H9 (cell line): ENCODE measurements around the gene VPREB3. TPM values are rescaled to one million over a fixed set of nuclear protein-coding genes. Genes with fewer than 3 reads are reported as not detected.
A peak's percentile ranks its signal among the peaks of the same experiment; 100 is the strongest.

Experiments
- DNase-seq: peaks from one replicate; pipeline ENCODE4 v3.0.0-alpha.2; 2017
- H2AFZ ChIP-seq: one replicate; pipeline ENCODE4 v1.6.1; 2013; ENCODE audit warnings: mild to moderate bottlenecking, low read length, control low read depth, moderate library complexity
- H2AK5ac ChIP-seq: 2 replicates; pipeline ENCODE4 v1.6.1; 2013; ENCODE audit warnings: low read length, control low read depth, mixed read lengths; ENCODE audit not compliant: insufficient read length
- H2BK120ac ChIP-seq: one replicate; pipeline ENCODE4 v1.6.1; 2013; ENCODE audit warnings: low read depth, mild to moderate bottlenecking, low read length, control low read depth, inconsistent platforms; ENCODE audit not compliant: poor library complexity, severe bottlenecking
- H2BK12ac ChIP-seq: 2 replicates; pipeline ENCODE4 v1.6.1; 2013; ENCODE audit warnings: low read length, control low read depth, mixed read lengths, low read depth; ENCODE audit not compliant: insufficient read length
- H2BK15ac ChIP-seq: 2 replicates; pipeline ENCODE4 v1.6.1; 2013; ENCODE audit warnings: low read depth, low read length, control low read depth
- H2BK20ac ChIP-seq: one replicate; pipeline ENCODE4 v1.6.1; 2013; ENCODE audit warnings: low read depth, mild to moderate bottlenecking, low read length, control low read depth, inconsistent platforms; ENCODE audit not compliant: poor library complexity, severe bottlenecking
- H2BK5ac ChIP-seq: 2 replicates; pipeline ENCODE4 v1.6.1; 2013; ENCODE audit warnings: low read length, control low read depth, mixed read lengths; ENCODE audit not compliant: insufficient read length
- H3K14ac ChIP-seq: 2 replicates; pipeline ENCODE4 v1.6.1; 2013; ENCODE audit warnings: low read length, control low read depth; ENCODE audit not compliant: insufficient read depth
- H3K18ac ChIP-seq: 2 replicates; pipeline ENCODE4 v1.6.1; 2013; ENCODE audit warnings: low read depth, mild to moderate bottlenecking, mixed read lengths, low read length, control low read depth; ENCODE audit not compliant: insufficient read length
- H3K23ac ChIP-seq: 2 replicates; pipeline ENCODE4 v1.6.1; 2013; ENCODE audit warnings: low read length, control low read depth, mixed read lengths, low read depth; ENCODE audit not compliant: insufficient read length
- H3K23me2 ChIP-seq: 2 replicates; pipeline ENCODE4 v1.6.1; 2013; ENCODE audit warnings: low read depth, mild to moderate bottlenecking, mixed read lengths, low read length, control low read depth; ENCODE audit not compliant: insufficient read length, poor library complexity, severe bottlenecking
- H3K27ac ChIP-seq: 2 replicates; pipeline ENCODE4 v1.5.1; 2013; ENCODE audit warnings: low read length, control low read depth, mixed read lengths, low read depth; ENCODE audit not compliant: insufficient read length
- H3K27me3 ChIP-seq: 2 replicates; pipeline ENCODE4 v1.6.1; 2013; ENCODE audit warnings: low read length, control low read depth, inconsistent platforms; ENCODE audit not compliant: insufficient read depth
- H3K4ac ChIP-seq: 2 replicates; pipeline ENCODE4 v1.6.1; 2013; ENCODE audit warnings: low read depth, mild to moderate bottlenecking, control low read depth, inconsistent platforms, low read length, moderate library complexity
- H3K4me1 ChIP-seq: 2 replicates; pipeline ENCODE4 v1.6.1; 2013; ENCODE audit warnings: low read length, control low read depth, inconsistent platforms; ENCODE audit not compliant: insufficient read depth
- H3K4me2 ChIP-seq: 2 replicates; pipeline ENCODE4 v1.6.1; 2013; ENCODE audit warnings: low read length, control low read depth, mixed read lengths; ENCODE audit not compliant: insufficient read length, insufficient read depth
- H3K56ac ChIP-seq: 2 replicates; pipeline ENCODE4 v1.6.1; 2013; ENCODE audit warnings: low read depth, mild to moderate bottlenecking, mixed read lengths, low read length, control low read depth; ENCODE audit not compliant: insufficient read length
- H3K79me1 ChIP-seq: 2 replicates; pipeline ENCODE4 v1.6.1; 2013; ENCODE audit warnings: low read depth, mild to moderate bottlenecking, moderate library complexity, low read length, control low read depth, inconsistent platforms; ENCODE audit not compliant: insufficient read depth, poor library complexity, severe bottlenecking
- H3K79me2 ChIP-seq: 2 replicates; pipeline ENCODE4 v1.6.1; 2013; ENCODE audit warnings: low read length, control low read depth, inconsistent platforms; ENCODE audit not compliant: insufficient read depth
- H3K9ac ChIP-seq: 2 replicates; pipeline ENCODE4 v1.6.1; 2013; ENCODE audit warnings: low read length, control low read depth, mixed read lengths; ENCODE audit not compliant: insufficient read length; ENCODE audit errors: extremely low read depth
- H3K9me3 ChIP-seq: one replicate; pipeline ENCODE4 v1.6.1; 2013; ENCODE audit warnings: low read depth, low read length, inconsistent platforms; ENCODE audit not compliant: control insufficient read depth
- H3T11ph ChIP-seq: one replicate; pipeline ENCODE4 v1.6.1; 2013; ENCODE audit warnings: mild to moderate bottlenecking, low read length, control low read depth, inconsistent platforms
- H4K20me1 ChIP-seq: one replicate; pipeline ENCODE4 v1.6.1; 2013; ENCODE audit not compliant: control insufficient read depth, insufficient read length, insufficient read depth
- H4K5ac ChIP-seq: 2 replicates; pipeline ENCODE4 v1.6.1; 2013; ENCODE audit warnings: low read depth, mild to moderate bottlenecking, mixed read lengths, low read length, control low read depth; ENCODE audit not compliant: insufficient read length
- H4K8ac ChIP-seq: replicated peaks from 2 replicates; pipeline ENCODE4 v1.6.1; 2013; ENCODE audit warnings: low read length, control low read depth, mixed read lengths, low read depth; ENCODE audit not compliant: insufficient read length
- H4K91ac ChIP-seq: 2 replicates; pipeline ENCODE4 v1.6.1; 2013; ENCODE audit warnings: low read depth, mild to moderate bottlenecking, moderate library complexity, mixed read lengths, low read length, control low read depth; ENCODE audit not compliant: insufficient read length
- H3K27ac Mint-ChIP-seq, 3 experiments: 2 replicates in 2 of 3; 3 replicates in 1 of 3; pipeline ENCODE4 v1.8.0; 2020 to 2021; ENCODE audit warnings: mixed read lengths in 3 of 3, mild to moderate bottlenecking in 1 of 3, moderate library complexity in 1 of 3
- H3K27me3 Mint-ChIP-seq: 2 replicates; pipeline ENCODE4 v1.8.0; 2021; ENCODE audit warnings: low read depth, mild to moderate bottlenecking, moderate library complexity, mixed read lengths
- H3K36me3 Mint-ChIP-seq, 3 experiments: 2 replicates in 2 of 3; 3 replicates in 1 of 3; pipeline ENCODE4 v1.8.0; 2020 to 2021; ENCODE audit warnings: low read depth in 3 of 3, mixed read lengths in 3 of 3; ENCODE audit not compliant: insufficient read depth in 1 of 3
- H3K4me1 Mint-ChIP-seq, 2 experiments: 2 replicates each; pipeline ENCODE4 v1.8.0; 2020; ENCODE audit warnings: mixed read lengths in 2 of 2
- H3K4me3 Mint-ChIP-seq, 2 experiments: 2 replicates in 1 of 2; 3 replicates in 1 of 2; pipeline ENCODE4 v1.8.0; 2020 to 2021; ENCODE audit warnings: mild to moderate bottlenecking in 2 of 2, mixed read lengths in 2 of 2, moderate library complexity in 1 of 2
- H3K9me3 Mint-ChIP-seq, 2 experiments: 2 replicates in 1 of 2; 3 replicates in 1 of 2; pipeline ENCODE4 v1.8.0; 2020; ENCODE audit warnings: mild to moderate bottlenecking in 2 of 2, mixed read lengths in 2 of 2, moderate library complexity in 1 of 2
- CTCF ChIP-seq: fragments of 200-600 bp; sonication (generic); conservative IDR thresholded peaks from 3 replicates; pipeline ENCODE4 v1.8.0; 2021; ENCODE audit warnings: antibody characterized with exemption, mild to moderate bottlenecking
- WGBS: extraction: QIAGEN DNeasy Blood & Tissue Kit; methylation state at CpG from one replicate; pipeline ENCODE4 v1.1.7; 2013; ENCODE audit warnings: missing lambda C conversion rate, low lambda C conversion rate, mixed read lengths; ENCODE audit not compliant: insufficient read length; ENCODE audit errors: extremely low coverage; 5-methylcytosine and 5-hydroxymethylcytosine counted together
- total RNA-seq: library from RNA; stranded (reverse); gene quantifications from 2 replicates; pipeline ENCODE4 v1.2.1, GENCODE V29; 2021

The VPREB3 gene
- total RNA-seq, 1 experiment from 2014 or later, result 0.50 TPM

DNA sequence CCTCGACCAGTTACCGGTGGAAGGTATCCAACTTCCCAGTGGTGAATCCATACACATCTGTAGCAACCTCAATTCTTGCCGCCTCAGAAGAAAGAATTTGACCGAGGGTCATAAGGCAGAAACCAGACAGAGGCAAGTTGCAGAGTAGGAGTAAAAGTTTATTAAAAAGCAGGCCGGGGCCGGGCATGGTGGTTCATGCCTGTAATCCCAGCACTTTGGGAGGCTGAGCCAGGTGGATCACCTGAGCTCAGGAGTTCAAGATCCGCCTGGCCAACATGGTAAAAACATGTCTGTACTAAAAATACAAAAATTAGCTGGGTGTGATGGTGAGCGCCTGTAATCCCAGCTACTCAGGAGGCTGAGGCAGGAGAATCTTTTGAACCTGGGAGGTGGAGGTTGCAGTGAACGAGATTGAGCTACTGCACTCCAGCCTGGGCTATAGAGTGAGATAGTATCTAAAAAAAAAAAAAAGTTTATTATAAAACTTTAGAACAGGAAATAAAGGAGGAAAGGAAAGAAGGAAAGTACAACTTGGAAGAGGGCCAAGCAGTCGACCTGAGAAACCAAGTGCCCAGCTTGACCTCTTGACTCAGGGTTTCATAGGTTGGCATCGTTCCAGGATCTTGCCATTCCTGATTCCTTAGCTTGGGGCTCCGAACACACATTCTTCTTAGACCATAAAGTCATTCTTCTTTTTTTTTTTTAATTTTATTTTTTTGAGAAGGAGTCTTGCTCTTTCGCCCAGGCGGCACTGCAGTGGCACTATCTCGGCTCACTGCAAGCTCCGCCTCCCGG, 35.7 kb downstream of the VPREB3 start:
- no peak for TF ChIP-seq CTCF
- H3T11ph ChIP-seq, result no peak overlapping the region
- H2BK120ac ChIP-seq, result no peak overlapping the region
- no peak overlapping the region for H3K18ac ChIP-seq
- H4K5ac ChIP-seq, result no peak overlapping the region
- H3K4me3 Mint-ChIP-seq, result 0 out of 5 replicates have a peak overlapping the region, but pooled peaks of 1 of the 2 experiments have one; percentile 38
- H3K4me1 Mint-ChIP-seq, result peaks cover 0 to 6% of the 10 kb centered on the region in 2 experiments; a peak in 2 of 4 replicates
- no peaks in the 10 kb centered on the region for H3K4me1 ChIP-seq
- H3K9me3 Mint-ChIP-seq, result no peaks in the 10 kb centered on the region; a peak in 1 of 5 replicates
- no CpG with 5 or more reads among the region's 17 CpGs for WGBS
- peaks cover 8 to 11% (median 10%) of the 10 kb centered on the region in 3 experiments for H3K36me3 Mint-ChIP-seq
- no peak overlapping the region for H2BK12ac ChIP-seq
- H3K9me3 ChIP-seq, result no peaks in the 10 kb centered on the region
- no peak overlapping the region for H2BK15ac ChIP-seq
- H3K14ac ChIP-seq, result no peak overlapping the region
- no peaks in the 10 kb centered on the region for H4K20me1 ChIP-seq
- no peaks in the 10 kb centered on the region for H3K27me3 ChIP-seq
- H3K4me2 ChIP-seq, result no peak overlapping the region
- H2BK5ac ChIP-seq, result no peak overlapping the region
- H3K79me1 ChIP-seq, result no peaks in the 10 kb centered on the region
- no peak overlapping the region for H4K8ac ChIP-seq
- H3K9ac ChIP-seq, result no peak overlapping the region
- no peak overlapping the region for H4K91ac ChIP-seq
- H3K27ac ChIP-seq, result no peak overlapping the region
- H3K23ac ChIP-seq, result no peak overlapping the region
- peaks cover 3% of the 10 kb centered on the region for H3K23me2 ChIP-seq
- no peak overlapping the region for H2AFZ ChIP-seq
- no peak for DNase-seq
- H2BK20ac ChIP-seq, result no peak overlapping the region
- no peak overlapping the region for H3K4ac ChIP-seq
- H3K79me2 ChIP-seq, result no peaks in the 10 kb centered on the region
- no peak overlapping the region for H3K27ac Mint-ChIP-seq
- peaks cover 4% of the 10 kb centered on the region for H3K27me3 Mint-ChIP-seq
- H3K56ac ChIP-seq, result no peak overlapping the region
- no peak overlapping the region for H2AK5ac ChIP-seq
